SHP77 treated with DMSO at 0.1 percent for 48 hours (cell line): ENCODE results near the gene RPL35.

Experiments
- DNase-seq: peaks from one replicate; lab custom pipeline; 2025; lab: John Stamatoyannopoulos, UW

The RPL35 gene

DNA sequence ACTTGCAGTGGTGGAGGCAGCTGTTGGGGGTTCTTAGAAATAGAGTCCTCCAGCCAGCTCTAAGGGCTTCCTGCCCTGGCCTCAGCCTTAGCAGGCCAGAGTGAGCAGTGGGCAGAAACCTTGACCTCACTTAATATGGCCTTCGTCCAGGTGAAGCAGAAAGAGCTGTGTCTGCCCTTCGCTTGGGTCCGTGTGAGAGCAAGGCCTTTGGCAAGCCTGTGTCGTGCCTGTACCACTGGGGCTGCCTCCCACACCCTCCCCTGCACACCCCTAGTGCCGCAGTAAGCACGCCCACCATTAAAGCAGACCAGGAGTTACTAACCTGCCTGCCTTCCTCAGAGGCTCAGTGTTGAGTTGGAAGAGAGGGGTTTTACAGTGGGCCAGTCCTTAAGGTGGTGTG lies 13.7 kb upstream of the RPL35 start:
- no peak for DNase-seq

DNA sequence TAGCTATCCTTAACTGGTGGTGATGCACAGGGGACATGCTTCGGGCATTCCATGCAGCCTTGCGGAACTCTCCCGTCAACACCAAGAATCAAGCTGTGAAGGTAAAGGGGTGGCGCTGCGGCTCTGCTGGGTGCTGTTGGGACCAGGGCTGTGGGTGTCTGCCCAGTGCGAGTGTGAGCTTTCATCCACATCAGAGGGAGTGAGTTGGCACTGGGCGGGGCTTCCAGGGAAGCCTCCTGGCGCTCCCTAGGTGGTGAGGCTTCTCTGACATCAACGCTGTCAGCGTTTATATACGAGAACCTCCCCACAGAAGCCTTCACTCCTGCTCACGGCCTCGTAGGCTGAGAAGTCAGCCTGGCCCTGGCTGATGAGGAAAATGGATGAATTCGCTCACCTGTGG lies 11.9 kb upstream of the RPL35 start:
- no peak for DNase-seq

DNA sequence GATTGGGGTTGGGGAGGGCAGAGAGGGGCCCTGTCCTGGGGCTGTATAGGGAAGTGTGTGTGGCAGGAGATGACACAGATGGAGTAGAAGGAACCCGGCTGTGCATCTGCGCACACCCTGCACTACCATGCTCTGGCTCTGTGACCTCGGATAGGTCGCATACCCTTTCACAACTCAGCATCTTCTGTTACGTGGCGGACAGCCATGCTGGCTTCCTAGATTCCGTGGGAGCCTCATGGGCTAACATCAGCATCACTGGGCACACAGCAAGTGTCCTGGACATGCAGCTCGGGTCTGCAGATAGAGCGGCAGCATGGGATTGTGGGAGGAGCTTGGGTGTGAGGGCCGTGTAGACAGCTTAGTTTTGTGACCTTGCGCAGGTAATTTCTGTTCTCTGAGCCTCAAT lies 9.4 kb upstream of the RPL35 start:
- no peak for DNase-seq

DNA sequence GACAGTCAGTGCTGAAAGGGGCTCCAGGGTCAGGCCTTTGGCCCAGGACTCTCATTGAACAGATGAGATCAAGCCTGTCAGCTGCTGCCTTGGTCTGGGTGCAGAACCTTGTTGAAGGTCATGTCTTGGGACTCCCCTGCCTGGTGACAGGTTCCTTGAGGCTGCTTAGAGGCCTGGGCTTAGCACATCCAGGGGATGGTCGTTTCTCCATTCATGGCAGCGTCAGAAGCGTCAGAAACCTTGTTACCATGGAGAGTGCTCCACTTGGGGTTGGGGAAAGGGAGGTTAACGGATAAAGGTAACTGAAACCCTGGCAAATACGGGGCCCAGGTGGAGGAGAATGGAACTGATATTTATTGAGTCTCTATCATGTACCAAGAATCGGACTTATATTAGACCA lies 9.0 kb upstream of the RPL35 start:
- DNase-seq = no peak

DNA sequence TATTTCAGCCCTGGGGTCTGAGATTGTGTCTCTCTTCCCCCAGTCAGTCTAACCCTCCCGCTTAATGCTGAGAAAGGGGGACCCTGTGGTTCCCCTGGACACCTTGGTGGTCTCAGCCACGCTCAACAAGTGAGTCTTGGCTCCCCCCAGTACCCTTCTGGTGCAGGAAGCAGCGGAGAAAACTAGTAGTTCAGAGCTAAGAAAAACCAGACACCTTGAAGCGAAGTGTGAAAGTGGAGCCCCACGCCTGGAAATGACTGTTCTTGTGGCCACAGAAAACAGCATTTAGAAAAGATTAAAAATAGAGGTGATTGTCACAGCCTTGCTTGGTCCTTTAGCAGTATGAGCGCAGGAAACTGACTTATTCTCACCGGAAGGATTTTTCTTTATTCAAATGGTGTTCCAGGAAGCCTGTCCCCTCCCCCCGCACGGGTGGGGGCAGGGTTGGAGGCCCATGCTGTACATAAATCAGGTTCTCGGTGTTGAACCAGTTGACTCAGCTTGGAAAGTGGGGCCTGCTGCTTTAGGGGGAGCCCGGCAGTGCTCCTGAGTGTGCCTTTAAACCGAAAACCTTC lies 8.3 kb upstream of the RPL35 start:
- no peak for DNase-seq

DNA sequence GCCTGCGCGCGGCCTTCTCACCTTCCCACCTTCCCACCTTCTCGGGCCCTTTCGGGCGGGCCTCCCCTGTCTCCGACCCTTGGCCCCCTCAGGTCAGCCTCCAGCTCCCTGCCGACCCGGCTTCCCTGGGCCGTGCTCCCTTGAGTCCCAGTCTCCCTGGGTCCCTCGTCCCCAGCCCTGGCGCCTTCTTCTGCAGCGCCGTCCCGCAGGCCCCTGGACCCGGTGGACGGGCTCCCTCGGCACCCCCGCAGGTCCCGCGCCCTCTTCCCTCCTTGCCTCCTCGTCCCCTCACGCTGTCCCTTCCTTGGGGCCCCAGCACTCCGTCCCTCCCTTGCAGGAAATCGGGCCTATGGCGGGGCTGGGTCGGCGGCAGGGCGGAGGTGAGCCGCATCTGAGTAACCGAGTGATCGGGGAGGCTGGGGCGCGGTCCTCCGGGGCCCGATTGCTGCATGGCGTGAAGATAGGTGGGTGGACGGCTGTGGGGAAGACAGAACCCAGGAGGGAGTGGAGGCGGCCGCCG lies 7.8 kb upstream of the RPL35 start:
- no peak for DNase-seq

DNA sequence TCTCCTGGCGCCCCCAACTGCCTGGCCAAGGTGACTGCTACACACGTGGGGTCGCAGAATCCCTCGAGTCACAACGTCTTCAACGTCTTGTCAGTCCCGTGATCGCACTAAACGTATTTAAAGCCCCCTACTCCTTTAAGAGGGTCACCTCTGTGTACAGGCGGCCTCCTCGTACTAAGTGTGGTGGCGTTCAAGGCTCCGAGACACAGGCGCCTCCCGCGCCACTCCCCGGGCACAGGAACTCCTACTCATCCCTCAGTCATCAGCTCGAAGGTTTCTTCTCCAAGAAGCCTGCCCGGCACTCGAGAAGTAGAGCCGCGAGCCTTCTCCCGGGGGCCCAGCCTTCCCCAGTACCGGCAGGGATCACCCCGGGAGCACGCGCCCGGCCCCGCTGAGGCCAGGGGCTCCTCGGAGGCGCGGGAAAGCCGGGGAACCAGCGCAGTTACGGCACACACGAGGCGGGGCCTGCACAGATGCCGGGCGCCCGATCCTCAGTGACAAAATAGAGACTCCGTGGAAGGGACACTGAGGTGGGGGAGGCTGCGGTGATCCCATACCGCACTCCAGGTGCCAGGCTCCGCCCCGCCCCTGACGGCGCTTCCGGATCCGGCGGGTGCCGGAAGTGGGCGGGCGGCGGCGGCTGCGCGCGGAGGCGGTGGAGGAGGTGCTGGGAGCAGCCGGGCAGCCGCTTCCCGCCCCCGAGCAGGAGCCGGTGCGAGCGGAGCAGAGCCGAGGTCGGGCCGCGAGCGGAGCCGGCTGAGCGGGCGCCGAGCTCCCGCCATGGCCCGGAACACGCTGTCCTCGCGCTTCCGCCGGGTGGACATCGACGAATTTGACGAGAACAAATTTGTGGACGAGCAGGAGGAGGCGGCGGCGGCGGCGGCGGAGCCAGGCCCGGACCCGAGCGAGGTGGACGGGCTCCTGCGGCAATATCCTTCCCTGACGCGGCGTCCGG lies 7.0 kb upstream of the RPL35 start:
- DNase-seq = peak; percentile 68

DNA sequence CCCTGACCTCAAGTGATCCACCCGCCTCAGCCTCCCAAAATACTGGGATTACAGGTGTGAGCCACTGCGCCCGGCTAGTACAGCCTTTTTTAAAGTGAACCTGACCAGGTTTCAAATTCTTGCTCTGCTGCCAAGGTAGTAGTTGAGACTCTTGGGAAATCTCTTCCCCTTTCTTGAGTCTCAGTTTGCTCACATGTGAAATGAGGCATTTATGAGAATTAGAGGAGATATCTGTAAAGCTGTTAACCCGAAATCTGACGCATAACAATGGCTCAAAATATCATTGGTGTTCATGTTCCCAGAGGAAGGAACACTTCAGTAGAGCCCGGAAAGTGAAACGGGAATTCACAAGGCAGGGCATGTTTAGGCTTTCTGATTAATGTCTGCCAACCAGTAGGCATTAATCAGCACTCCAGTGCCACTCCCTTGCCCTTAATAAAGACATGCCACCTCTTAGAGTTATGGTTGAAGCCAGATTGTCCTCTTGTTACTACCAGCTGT lies 1.7 kb upstream of the RPL35 start:
- no peak for DNase-seq

DNA sequence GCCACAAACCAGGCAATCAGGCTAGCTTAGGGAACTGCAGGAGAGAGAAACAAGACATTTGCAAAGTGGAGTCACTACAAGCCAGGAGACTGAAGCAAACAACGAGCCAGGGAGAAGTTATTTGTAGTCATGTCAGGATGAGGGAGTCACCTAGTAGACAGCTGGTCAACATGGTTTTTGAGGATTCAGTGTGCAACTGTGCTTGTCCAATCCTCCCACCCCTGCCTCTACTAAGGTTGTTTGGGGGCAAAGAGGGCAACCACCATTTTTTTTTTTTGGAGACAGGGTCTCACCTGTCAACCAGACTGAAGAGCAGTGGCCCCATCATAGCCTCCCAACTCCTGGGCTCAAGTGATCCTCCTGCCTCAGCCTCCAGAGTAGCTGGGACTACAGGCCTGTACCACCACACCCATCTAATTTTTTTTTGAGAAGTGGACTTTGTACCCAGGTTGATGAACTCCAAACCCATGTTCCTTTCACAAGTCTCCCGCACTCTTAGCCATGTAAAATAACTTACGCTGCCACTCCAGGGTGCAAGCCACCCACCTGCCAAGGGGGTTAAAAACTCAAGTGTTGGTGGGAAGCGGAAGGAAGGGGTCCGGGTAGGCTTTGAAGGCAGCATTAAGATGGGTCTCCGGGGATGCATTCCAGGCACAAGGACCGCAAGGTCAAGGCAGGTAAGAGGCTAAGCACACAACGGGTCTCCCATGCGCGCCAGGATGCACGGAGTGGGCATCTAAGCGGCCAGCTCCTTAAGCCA lies 995 bp downstream of the RPL35 start:
- no peak for DNase-seq

DNA sequence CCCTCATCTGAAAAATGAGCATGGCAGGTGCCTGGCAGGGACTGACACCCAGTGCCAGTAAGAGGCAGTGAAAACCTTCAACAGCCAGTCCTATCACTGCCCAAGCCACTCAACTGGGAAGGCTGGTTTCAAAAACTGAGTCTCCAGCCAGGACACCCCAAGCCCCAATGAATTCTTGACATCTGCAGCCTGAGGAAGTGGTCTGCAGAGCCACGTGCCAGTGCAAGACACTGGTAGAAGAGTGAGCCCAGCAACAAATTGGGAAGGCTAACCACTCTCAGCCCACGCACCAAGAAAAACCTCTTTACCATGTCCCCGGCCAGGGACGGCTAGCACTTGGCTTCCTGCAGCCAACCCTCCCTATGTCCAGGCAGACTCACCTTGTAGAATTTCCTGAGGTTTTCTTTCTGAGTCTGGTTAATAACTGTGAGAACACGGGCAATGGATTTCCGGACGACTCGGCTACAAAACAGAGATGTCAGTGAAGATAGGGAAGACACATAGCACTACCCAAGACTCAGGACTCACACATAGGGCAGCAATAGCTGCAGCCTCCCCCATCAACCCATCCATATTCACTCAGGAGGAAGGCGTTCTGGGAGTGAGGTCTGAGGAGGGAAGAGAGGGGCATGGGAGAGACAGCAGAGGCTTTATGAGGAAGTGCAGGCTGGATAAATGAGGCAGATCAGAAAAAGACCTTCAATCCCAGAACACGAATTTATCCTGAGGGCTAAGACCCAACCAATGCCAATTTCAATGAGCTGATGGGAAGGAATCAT lies 1.8 kb downstream of the RPL35 start:
- DNase-seq = no peak

DNA sequence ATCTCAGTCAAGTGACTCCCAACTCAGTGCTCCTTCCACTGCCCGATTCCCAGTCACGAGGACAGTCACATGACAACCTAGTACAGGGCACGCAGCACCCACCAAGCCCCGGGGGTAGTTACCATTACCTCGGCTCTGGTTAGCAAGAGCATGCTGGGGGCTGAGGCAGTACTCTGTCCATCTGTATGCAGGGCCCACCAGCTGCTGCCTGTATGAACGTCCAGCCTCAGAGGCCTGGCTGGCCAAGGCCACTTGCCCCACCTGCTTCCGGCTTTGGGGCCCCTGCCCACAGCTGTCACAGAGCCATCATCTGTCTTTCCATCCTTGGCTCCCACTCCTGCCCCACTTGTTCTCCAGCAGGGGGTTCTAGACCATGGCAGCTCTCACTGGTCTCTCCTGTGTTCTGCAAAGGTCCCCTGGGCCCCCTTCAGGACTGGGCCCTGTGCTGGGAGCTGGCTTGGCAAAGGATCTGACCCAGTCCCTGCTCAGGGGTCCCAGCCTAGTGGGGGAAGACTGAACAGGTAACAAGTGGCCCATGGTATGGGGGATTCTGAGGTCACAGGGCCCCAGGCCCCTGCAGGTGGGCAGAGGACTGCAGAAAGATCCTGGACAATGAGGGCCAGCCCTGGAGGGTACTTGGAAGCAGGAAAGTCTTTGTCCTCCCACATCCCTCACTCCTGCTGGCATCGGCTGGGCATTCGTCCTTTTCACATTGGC lies 3.3 kb downstream of the RPL35 start:
- DNase-seq = no peak

DNA sequence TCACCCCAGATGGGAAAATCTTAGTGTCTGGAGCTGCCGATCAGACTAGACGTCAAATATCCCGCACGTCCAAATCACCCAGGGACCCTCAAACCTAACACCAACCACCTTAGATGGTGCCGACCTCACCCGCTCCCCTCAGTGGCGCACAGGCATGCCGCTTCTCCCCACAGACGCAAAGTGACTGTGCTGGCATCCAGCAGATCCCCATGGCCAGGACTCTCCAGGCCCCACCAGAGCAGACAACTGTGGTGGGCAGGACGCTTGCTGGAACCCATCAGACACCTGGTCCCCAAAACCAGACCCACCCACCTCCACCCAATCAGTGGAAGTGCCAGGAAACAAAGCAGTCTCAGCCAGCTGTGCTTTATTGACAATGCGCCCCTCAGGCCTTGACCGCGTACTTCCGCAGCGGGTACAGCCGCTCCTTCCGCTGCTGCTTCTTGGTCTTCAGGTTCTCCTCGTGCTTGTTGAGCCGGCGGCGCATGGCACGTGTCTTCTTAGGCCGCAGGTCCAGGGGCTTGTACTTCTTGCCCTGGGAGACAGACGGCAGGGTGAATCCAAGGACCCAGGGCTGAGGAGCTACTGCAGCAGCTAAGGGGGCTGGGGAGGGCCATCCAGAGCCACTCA lies 4.1 kb downstream of the RPL35 start:
- no peak for DNase-seq

DNA sequence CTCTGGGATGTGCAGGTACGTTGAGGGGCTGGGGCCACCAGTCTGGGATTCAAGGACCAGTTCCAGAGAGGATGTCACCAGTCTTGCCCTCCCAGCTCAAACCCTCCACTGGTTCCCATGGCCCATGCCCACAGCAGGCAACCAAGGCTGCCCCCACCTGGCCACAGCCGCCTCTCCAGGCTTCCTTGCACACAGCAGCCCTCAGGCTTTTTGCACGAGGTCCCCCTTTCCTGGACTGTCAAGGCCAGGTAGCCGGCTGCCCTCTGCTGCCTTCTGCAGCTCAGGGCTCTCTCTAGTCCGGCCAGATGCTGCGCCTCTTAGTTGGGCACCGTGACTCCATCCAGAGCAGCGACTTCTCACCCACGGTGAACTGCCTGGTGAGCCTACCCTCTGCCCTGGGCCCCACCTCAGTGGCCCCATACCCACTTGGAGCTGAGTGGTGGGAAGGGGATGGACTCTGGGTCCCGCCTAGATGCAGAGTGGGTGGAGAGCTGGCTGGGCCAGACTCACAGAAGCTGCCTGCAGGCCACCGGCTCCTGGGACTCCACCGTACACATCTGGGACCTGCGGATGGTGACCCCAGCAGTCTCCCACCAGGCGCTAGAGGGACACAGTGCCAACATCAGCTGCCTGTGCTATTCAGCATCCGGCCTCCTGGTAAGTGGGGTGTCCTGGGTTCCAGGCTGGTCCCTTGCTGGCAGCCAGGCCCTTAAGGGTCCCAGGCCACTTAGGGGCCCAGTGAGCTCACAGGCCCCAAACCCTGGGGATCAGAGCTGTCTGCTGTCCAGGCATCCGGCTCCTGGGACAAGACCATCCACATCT lies 5.6 kb downstream of the RPL35 start:
- DNase-seq = peak; percentile 26

DNA sequence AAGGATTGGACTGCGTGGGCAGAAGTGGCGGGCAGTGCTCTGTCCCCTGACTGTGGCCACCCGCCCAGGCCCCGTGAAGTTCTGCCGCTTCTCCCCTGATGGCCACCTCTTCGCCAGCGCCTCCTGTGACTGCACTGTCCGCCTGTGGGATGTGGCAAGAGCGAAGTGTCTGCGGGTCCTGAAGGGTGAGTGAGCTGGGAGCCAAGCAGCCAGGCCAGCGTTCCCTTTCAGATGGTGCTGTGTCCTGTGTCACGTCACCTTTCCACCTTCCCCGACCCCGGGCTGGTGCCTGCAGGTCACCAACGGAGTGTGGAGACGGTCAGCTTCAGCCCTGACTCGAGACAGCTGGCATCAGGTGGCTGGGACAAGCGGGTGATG lies 6.2 kb downstream of the RPL35 start:
- no peak for DNase-seq

DNA sequence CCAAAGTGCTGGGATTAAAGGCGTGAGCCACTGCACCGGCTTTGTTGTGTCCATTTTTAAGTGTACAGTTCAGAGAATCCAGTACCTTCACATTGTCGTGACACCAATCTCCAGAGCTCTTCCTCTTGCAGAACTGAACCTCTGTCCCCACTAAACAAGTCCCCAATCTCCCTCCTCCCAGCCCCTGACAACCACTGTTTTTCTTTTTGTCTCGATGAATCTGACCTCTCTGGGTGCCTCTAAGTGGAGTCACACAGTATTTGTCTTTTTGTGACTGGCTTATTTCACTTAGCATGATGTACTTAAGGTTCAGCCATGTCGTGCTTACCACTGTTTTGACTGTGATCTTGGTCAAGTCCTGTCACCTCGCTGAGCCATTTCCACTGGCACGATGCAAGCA lies 6.9 kb downstream of the RPL35 start:
- no peak for DNase-seq

DNA sequence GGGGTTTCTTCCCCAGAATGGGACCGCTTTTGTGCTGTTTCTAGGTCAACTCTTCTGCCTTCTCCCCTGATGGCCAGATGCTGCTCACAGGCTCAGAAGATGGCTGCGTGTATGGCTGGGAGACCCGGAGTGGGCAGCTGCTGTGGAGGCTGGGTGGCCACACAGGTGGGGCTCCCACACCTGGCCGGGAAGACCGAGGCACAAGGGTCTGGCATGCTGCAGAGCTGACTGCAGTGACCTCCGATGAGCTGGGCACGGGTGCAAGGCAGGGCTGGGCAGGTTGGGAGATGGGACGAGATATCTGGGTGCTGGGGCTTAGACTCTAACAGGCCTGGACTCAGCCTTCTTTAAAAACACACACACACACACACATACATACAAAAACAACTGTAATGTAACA lies 7.6 kb downstream of the RPL35 start:
- no peak for DNase-seq

DNA sequence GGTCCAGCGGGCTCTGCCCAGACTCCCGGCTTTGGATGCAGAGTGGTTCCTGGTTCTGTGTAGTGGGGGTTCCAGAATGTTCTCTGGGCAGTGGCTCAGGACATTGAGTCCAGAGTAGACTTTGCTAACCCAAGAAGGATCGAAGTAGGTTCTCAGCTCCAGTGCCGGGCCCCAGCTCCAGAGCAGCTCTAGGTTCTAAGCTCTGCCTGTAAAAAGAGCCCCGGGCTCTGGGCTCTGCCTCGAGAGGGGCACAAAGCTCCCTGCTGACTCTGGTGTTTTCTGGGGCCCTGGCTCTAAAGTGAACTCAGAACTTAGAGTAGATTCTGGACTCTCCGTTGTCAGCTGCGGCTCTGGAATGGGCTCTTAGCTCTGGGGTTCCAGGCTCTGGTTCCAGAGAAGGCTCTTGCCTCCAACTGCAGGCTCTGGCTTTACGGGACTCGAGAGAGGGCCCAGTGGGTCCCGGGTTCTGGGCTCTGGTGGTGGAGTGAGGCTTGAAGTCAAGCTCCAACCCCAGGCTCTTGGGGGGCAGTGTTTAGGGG lies 8.1 kb downstream of the RPL35 start:
- no peak for DNase-seq

DNA sequence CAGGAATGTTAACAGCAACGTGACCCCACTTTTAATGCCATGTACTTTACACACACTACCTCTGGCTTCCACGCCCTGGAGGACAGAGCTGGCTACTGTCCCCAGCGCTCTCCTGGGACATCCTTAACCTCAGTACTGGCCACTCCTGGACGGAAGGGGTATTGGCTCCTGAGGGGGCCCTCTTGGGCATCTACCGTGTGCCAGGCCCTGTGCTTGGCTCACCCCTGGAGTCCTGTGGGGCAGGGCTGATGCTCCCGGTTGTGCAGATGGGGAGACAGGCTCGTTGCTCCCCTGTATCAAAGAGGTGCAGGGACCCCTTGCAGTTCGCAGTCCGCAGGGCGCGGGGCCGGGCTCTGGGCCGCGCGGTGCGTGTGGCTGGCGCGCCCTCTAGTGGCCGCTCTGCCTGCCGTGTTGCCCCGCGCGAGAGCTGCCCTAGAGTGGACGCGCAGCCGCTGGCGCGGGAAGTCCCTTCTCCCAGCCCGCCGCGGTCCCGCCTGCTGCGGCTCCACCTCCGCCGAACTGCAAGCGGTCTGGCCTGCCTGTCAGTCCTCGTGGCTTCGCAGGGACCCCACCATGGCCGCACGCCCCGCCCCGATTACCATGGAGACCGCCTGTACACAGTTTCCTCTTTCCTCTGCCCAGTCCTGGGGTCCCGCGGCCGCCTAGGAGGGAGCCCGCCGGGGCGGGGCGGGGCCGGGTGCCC lies 8.8 kb downstream of the RPL35 start, which contains the start of gene WDR38:
WDR38 (plus strand) TSS at position 632 of the 703 bp plus-strand sequence. CDS start 72 bp downstream, outside the sequence.
- DNase-seq = peak; percentile 45
